Activated CD4-positive, alpha-beta T cell treated with anti-CD3 and anti-CD28 coated beads for 1 hour (primary cell): ENCODE results near the gene NDUFA11.
"Not testable (repeated sequence)": the region's sequence is repeated elsewhere in the genome, so short reads cannot be mapped to it uniquely, and the experiment has no call there.

Experiments
- DNase-seq: peaks from one replicate; pipeline ENCODE4 v3.0.0-alpha.2; 2020

NDUFA11 gene

GRCh38 chr19:5883157-5883873 is 20.3 kb downstream of the NDUFA11 start:
- not testable (repeated sequence) for DNase-seq

- no peak for DNase-seq
Measured at GRCh38 chr19:5882421-5882968, 21.1 kb downstream of the NDUFA11 start.

DNA sequence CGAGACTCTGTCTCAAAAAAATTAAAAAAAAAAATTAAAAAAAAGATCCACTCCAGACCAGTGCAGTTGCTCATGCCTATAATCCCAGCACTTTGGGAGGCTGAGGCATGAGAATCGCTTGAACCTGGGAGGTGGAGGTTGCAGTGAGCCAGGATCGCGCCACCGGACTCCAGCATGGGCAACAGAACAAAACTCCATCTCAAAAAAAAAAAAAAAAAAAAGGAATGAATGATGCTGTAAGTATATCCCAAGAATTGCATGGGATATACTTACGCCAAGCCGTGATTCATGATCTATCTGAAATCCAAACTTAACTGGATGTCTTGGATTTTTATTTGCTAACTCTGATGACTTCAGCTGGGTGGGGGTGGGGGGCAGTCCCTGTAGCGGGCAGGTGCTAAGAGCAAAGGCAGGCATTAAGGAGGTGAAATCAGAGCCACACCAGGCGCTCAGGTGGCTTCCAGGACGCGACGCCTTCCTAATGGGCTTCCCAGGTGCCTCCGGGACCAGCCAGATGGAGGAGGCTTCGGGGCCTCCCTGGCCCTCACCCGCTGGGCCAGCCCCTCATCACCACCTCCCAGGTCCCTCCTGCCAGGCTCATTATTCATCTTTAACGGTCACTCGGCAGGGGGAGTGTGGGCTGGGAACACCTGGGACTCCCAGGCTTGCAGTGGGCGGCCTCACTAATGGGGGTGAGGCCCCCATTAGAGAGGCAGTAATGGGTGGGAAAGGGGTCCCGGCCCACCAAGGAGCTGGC is 21.9 kb downstream of the NDUFA11 start:
- no peak for DNase-seq

DNA sequence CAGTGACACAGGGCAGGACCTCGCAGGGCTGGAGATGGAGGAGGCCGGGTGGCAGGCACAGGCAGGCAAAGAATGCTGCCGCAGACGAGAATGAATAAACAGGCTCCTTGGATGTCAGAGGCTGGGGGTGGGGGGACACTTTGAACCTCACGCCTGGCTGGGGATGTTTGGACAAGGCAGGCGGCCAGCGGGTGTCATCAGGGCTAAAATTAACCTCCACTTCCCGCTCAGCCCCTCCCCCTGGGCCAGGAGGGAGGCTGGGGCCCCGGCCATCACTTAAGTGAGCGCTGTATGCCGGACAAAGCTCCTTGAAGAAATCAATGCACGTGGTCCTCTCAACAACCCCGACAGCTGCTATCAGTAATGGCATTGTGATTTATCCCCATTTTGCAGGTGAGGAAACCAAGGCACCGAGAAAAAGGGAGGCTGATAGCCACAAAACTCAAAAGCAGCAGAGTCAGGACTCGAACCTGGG is 22.9 kb downstream of the NDUFA11 start:
- DNase-seq = no peak

- DNase-seq = no peak
Measured at GRCh38 chr19:5880196-5880595, 23.4 kb downstream of the NDUFA11 start.

DNA sequence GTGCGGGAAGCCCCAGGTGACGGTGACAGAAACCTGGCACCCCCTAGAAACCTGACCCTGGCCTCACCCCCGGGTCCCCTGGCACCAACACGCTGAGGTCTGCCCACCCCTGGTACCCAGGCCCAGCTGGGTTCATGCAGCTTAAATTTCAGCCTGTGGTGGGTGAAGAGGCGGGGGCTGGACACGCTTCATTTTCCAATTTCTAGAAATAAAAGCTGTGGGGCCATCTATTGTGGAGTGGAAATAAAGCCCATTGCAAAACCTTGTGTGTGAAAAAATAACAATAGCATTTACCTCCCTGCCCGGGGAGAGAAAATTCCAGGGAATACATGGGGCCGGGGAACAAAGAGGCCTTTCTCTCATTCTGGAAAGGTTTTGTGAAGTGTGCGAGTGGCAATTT is 25.7 kb downstream of the NDUFA11 start:
- no peak for DNase-seq

DNA sequence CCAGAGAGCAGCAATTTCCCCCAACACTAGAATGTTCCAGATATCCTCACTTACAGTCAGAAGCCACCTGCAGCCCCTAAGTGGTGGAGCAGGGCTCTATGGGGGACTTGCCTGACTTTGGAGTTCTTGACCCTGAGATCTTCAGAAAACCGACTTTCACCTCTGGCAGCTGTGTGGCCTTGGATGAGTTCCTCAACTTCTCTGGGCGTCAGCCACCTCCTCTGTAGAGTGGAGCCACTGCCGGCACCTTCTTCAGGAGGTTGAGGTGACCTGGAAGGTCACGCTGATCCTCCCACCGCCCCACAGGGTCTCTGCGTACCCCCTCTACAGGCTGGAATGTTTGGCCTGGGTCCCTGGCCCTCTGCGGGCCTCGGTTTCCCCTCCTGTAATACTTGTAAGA is 26.2 kb downstream of the NDUFA11 start:
- DNase-seq = no peak

DNA sequence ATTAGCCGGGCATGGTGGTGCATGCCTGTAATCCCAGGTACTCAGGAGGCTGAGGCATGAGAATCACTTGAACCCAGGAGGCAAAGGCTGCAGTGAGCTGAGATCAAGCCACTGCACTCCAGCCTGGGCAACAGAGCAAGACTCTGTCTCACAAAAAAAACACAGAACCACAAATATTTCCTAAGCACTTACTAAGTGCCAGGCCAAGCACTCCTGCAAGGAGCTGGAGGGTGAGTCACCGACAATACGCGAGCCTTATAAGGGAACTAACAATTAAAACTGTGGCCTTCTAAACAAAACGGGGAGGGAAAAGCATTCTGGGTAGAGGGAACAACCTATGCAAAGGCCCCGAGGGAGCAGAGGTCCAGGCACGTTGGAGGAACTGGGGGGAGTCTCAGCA is 29.1 kb downstream of the NDUFA11 start:
- not testable (repeated sequence) for DNase-seq

DNA sequence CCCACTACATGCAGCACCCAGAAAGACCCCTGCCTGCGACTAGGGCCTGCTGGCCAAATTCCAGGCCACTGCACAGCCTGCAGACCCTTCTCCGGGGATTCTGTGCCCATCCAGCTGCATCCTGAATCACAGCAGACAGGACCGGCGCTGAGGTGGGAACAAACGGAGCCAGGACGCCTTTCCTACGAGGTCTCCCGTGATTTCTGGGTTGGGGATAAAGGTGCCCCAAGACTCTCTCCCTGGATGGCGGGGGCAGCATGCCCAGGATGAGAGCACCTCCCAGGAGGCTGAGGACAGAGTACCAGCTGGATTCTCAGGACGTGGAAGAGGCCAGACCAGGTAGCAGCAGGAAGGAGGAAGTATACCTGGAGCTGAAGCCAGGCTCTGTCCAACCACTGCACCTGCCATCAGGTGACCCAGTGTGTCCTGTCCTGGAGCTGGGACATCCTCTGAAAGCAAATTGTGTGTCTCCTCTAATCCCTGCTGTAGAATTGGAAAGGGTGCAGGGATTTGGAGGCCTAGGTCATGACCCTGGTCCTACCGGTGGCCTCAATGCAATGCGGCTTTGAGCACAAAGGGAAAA is 29.9 kb downstream of the NDUFA11 start:
- DNase-seq = no peak

GRCh38 chr19:5870986-5871394 is 32.6 kb downstream of the NDUFA11 start:
- no peak for DNase-seq

DNA sequence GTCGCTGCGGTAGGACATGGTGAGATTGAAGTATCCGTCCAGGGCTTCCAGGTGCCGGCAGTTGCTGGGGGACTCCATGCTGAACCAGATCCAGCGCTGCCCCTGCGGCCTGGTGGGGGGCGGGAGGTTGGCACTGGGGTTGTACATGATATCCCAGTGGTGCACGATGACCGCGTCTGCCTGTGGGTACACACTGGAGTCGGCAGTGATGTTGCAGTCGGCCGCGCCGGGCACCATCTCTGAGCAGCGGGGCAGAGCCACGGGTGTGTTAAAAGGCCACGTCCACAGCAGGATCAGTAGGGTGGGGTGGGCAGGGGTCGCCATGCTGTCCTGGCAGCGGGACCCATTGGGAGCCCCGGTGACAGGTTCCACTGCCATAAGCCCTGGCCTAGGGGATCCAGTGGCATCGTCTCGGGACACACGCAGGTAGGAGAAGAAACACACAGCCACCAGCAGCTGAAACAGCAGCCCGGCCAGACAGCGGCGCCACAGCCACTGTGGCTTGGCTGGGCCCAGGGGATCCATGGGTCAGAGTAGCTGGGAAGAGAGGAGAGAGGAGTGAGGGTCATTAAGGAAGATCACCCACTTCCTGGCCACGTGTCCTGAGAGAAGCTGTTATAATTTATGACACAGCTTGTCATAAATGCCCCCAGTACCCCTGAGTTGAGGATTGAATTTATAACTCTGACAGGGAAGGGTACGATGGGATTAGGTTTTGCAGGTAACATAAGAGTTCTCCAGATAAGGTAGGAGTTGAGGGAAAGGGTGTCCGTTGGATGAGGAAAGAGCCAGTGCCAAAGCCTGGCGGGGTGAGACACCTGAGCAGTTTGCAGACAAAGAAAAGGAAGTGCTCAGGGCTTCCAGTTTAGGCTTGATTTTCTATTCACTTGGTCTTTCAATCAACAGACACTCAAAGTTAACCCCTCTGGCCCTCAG is 36.1 kb downstream of the NDUFA11 start:
- DNase-seq = no peak

GRCh38 chr19:5865772-5866171 is 37.8 kb downstream of the NDUFA11 start:
- no peak for DNase-seq

- no peak for DNase-seq
Measured at GRCh38 chr19:5864725-5865486, 38.7 kb downstream of the NDUFA11 start.

DNA sequence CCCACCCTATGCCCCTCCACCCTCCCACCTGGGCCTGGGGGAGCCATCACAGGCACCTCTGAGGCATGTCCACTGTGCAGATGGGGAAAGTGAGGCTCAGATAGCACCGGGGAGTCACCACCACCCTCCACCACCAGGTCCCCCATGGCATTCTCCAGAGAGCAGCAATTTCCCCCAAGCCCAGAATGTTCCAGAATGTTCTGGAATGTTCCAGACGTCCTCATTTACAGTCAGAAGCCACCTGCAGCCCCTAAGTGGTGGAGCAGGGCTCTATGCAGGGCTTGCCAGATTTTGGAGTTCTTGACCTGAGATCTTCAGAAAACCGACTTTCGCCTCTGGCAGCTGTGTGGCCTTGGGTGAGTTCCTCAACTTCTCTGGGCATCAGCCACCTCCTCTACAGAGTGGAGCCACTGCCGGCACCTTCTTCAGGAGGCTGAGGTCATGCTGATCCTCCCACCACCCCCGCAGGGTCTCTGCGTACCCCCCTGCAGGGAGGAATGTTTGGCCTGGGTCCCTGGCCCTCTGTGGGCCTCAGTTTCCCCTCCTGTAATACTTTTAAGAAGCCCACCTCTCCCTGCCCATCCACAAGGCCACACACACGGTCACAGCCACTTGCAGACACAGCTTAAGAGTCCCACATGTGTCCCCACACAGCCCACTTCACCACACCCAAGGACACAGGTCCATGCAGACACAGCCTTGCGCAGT is 39.4 kb downstream of the NDUFA11 start:
- no peak for DNase-seq

DNA sequence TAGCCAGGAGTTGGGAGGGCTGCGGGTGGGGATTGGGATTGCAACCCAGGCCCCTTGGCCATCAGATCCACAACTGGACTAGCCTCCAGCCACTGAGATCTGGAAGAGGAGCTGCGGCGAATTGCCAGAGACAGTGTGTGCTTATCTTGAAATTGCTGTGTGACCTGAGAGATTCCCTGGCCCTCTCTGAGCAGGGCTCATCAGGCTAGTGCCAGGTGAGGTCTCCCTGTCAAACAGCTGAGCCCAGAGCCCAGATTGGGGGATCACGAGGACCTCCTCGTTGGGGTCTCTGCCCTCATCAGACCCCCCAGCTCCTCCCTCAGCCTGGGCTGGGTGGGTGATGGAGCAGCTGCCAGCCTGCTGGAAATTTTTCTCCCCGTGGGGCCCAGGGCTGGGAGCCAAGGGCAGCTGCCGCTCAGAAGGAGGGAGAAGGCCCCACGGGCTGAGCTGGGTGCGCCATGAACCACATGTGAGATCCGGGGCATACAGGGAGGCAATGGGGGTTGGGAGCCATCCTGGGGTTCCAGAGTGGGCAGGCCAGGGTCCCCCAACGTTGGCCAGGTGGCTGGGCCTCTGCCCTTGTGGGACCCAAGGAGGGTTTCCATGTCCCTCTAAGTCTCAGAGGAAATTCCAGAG is 40.4 kb downstream of the NDUFA11 start:
- no peak for DNase-seq

DNA sequence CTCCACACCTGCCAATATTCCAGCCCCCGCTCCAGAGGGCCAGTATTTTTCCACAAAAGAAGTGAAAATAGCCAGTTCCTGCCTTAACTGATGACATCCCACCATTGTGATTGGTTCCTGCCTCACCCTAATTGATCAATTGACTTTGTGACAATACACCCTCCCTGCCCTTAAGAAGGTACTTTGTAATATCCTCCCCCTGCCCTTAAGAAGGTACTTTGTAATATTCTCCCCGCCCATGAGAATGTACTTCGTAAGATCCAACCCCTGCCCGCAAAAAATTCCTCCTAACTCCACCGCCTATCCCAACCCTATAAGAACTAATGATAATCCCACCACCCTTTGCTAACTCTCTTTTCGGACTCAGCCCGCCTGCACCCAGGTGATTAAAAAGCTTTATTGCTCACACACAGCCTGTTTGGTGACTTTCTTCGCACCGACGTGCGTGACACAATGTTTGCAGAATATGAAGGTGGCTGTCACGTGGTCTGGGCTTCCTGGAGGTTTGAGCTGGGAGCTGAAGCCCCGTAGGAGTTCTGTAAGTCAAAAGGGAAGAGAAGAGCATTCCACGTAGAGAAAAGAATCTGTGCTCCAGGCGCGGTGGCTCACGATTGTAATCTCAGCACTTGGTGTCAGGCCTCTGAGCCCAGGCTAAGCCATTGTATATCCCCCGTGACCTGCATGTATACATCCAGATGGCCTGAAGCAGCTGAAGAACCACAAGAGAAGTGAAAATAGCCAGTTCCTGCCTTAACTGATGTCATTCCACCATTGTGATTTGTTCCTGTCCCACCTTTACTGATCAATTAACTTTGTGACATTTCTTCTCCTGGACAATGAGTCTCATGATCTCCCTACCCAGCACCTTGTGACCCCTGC is 46.1 kb downstream of the NDUFA11 start:
- DNase-seq = no peak

DNA sequence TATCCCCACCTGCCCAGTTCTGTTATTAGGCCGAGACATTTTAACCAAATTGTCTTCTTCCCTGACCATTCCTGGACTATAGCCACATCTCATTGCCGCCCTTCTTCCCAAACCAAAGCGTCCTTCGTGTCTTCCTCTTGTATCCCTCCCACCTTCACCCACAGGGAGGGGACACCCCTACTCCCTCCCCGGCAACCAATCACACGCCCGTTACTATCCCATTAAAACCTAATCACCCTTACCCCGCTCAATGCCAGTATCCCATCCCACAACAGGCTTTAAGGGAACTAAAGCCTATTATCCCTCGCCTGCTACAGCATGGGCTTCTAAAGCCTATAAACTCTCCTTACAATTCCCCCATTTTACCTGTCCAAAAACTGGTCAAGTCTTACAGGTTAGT is 48.4 kb downstream of the NDUFA11 start:
- not testable (repeated sequence) for DNase-seq

DNA sequence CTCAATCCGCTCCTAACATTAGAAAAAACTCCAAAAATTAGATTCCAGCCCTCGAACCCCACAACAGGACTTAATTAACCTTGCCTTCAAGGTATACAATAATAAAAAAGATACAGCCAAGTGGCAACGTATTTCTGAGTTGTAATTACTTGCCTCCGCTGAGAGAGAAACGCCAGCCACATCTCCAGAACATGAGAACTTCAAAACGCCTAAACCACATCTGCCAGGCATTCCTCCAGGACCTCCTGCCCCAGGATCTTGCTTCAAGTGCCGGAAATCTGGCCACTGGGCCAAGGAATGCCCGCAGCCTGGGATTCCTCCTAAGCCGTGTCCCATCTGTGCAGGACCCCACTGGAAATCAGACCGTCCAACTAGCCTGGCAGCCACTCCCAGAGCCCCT is 49.5 kb downstream of the NDUFA11 start:
- not testable (repeated sequence) for DNase-seq

DNA sequence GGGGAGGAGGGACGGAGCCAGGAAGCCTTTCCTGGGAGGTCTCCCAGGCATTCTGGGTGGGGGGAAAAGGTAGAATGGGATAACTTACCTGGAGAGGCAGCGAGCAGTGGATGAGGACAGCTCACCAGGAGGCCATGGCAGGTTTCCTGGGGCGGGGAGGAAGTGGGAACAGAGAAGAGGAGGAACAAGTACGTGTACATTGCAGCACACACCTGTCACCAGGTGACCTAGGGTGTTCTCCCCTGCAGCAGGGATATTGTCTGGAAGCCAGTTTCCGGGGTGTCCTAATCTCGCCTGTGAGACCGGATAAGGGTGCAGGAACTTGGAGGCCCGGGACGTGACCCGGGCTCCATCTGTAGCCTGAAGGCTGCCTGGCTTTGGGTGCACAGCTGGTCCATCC is 52.3 kb downstream of the NDUFA11 start, which contains the start of gene FUT3:
FUT3 (minus strand) TSS at position 148 of the 400 bp plus-strand sequence.
- DNase-seq = no peak
